ENCODE measurements around the gene KIF26A.

Gene KIF26A

DNA sequence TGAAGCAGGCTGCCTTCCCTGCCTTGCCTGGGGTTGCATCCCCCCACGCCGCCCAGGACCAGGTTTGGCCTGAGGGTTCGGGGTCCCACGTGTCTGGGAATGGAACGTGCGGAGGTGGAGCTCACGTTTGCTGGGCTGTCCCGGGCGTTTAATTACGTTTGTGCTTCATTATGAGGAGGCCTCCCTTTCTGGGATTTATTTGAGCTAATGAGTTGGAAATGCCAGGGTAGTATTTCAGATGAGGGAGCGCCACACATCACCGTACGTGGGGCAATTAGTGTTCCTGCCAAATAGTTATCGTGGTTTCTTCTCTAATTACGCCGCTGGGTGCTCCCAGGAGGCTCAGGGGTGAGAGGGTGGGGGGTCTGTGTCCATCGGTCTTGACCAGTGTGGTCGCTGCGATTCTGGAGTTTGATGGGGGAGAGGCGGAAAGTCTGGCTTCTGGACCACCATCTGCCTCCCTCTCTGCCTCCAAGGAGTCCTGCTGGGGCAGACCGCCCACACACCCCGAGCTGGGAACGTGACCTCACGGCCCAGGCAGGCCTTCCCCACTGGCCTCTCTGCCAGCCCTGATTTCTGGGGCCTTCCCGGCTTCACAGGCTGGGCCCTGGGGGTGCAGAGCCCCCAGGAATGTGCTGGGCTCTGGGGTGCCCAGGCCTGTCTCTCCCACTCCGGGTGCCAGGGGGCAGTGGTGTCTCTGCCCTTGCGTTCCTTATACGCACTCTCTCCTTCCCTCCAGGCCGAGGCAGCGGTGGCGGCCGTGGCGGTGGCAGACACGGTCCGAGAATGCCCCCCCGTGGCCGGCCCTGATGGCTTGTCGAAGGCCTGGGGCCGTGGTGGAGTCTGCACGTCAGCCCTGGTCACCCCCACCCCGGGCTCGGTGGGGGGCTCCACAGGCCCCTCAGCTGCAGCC, 18.9 kb downstream of the KIF26A start:
- Histone ChIP-seq H3K36me3 (ENCODE audit: insufficient read depth, low read length) (peaks cover 15% of the 10 kb centered on the region), H3K27me3 (ENCODE audit: insufficient read depth, low read length) (no peaks in the 10 kb centered on the region), H3K27ac (ENCODE audit: low read depth, low read length) (no peak overlapping the region), H3K9me3 (ENCODE audit: insufficient read depth, low read depth, low read length) (no peaks in the 10 kb centered on the region), H3K9ac (ENCODE audit: low read depth, low read length) (no peak overlapping the region), H3K4me3 (ENCODE audit: low read length) (no peak overlapping the region), H3K4me1 (ENCODE audit: insufficient read depth, low read length) (no peaks in the 10 kb centered on the region)
- WGBS = 90% methylated on average over 42 of the region's 42 CpGs

DNA sequence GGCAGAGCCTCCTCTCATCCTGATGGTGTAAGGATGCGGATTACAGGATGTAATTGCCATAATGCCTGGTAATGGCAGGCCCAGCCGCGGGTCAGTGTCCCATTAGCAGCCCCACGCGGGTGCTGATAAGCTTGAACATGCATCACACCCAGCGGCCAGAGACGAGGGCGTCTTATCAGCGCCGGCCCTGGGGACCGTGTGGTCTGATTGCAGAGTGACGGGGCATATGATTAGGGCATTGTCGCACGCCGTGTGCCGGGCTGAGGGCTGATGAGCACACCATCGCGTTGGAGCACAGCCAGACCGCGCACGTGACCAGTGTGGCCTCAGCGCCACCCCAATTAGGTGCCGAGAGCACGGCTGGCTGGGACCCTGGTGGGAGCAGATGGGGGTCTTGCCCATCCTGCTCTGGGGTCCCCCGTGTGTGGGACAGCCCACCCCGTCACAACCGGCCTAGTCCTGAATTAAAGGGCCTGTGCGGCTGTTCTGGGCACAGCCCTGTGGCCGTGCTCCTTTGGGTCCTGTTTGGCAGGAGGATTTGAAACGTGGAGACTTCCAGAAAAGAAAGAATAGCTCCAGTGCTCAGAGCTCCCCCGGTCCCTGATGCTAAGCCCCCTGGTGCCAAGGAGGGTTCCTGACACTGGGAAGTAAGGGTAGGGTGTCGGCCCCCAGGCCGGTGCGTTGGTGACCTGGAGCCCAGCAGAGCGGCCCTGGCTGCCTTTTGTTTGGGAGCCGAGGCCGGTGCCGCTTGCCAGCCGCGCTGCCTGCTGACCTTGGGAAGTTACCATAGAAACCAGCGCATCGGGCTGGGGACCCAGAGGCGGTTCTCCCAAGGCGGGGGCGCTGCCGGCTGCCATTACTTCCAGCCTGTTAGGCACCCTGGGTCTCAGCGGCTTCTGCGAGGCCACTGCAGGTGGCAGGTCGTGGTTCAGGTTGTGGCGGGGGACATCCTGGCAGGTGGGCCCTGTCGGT, 20.7 kb downstream of the KIF26A start:
- H3K27me3 ChIP-seq (ENCODE audit: insufficient read depth, low read length) = no peaks in the 10 kb centered on the region
- no peak overlapping the region for H3K27ac ChIP-seq (ENCODE audit: low read depth, low read length)
- H3K9ac ChIP-seq (ENCODE audit: low read depth, low read length) = no peak overlapping the region
- H3K4me1 ChIP-seq (ENCODE audit: insufficient read depth, low read length) = no peaks in the 10 kb centered on the region
- H3K4me3 ChIP-seq (ENCODE audit: low read length) = no peak overlapping the region
- H3K36me3 ChIP-seq (ENCODE audit: insufficient read depth, low read length) = 0 out of 2 replicates have a peak, but pooled peaks cover 9% of the 10 kb centered on the region
- 89% methylated on average over 51 of the region's 51 CpGs for WGBS
- no peaks in the 10 kb centered on the region for H3K9me3 ChIP-seq (ENCODE audit: insufficient read depth, low read depth, low read length)

DNA sequence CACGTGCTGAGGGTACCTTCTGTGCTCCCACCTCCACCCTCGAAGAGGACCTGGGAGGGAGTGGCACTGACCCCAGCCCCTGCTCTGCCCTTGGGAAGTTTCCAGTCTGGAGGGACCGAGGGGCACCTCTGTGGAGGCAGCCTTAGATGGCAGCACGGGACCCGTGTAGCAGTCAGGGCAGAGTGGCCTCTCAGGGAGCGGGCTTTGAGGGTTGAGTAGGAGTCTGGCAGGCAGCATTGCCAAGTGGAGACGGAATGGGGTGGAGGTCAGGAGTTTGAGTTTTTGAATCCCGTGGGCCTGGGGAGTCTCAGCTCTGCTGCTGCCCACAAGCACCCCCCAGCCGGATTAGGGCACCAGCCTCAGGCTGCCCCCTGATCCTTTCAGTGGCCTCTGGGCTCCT, 21.6 kb downstream of the KIF26A start:
- 95% methylated on average over 9 of the region's 9 CpGs for WGBS

DNA sequence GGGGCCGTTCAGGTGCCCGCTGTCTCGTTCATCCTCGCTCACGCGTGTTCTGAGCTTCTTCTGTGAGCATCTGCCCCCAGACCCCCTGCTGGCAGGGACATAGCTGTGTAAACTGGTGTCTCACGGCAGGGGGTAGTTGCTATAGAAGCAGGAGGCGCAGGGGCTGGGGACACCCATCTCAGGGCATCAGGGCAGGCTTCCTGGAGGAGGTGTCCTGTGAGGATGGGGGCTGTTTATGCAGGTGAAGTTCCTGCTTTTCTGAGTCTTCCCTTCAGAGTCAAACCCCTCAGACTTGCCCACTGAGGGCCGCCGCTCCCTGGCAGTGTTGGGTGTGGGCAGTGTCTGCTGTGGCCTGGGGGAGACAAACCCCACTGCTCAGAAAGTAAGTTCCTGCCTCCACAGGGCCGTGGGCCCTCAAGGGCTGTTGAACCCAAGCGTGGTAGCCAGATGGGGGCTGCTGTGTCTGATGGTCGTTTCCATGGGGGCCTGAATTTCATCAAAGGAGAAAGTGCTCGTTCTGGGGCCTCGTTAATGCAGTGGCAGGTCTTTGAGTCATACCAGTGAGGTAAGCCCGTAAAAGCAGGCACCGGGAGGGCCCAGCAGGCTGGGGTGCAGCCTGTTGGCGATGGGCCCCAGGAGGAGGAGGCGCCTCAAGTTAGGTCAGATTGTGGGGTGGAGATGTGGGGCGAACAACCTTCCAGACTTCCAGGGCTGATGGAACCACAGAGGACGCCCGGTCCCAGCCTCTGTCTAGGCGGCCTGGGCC, 23.4 kb downstream of the KIF26A start:
- H3K9me3 ChIP-seq (ENCODE audit: insufficient read depth, low read depth, low read length) = no peaks in the 10 kb centered on the region
- H3K9ac ChIP-seq (ENCODE audit: low read depth, low read length) = no peak overlapping the region
- H3K27me3 ChIP-seq (ENCODE audit: insufficient read depth, low read length) = no peaks in the 10 kb centered on the region
- H3K4me3 ChIP-seq (ENCODE audit: low read length) = no peak overlapping the region
- no peak overlapping the region for H3K27ac ChIP-seq (ENCODE audit: low read depth, low read length)
- WGBS = 91% methylated on average over 23 of the region's 23 CpGs
- 0 out of 2 replicates have a peak, but pooled peaks cover 9% of the 10 kb centered on the region for H3K36me3 ChIP-seq (ENCODE audit: insufficient read depth, low read length)
- no peaks in the 10 kb centered on the region for H3K4me1 ChIP-seq (ENCODE audit: insufficient read depth, low read length)

More for the DNA sequence above, 21.6 kb downstream of the KIF26A start:
- Histone ChIP-seq H3K9me3 (ENCODE audit: insufficient read depth, low read depth, low read length) (no peaks in the 10 kb centered on the region), H3K4me1 (ENCODE audit: insufficient read depth, low read length) (no peaks in the 10 kb centered on the region), H3K27ac (ENCODE audit: low read depth, low read length) (no peak overlapping the region), H3K9ac (ENCODE audit: low read depth, low read length) (no peak overlapping the region), H3K4me3 (ENCODE audit: low read length) (no peak overlapping the region), H3K36me3 (ENCODE audit: insufficient read depth, low read length) (0 out of 2 replicates have a peak, but pooled peaks cover 9% of the 10 kb centered on the region), H3K27me3 (ENCODE audit: insufficient read depth, low read length) (no peaks in the 10 kb centered on the region)

DNA sequence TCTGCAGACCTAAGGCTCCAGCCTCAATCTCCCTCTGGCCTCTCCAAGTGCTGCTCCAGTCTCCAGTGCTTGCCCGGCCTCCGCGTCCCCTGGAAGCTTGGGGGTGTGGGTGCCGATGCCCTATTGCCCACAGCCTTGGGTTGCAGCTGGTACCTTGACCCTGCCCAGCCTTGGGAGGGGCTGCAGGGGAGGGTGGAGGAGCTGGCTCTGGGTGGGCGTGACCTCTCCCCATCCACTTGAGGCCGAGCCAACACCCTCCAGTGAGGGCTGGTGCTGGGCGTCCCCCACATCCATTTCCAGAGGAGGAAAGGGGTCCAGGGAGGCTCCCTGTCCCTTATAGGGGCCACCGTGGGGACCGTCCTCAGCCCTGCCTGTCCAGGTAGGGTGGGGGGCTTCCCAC, 24.1 kb downstream of the KIF26A start:
- Histone ChIP-seq H3K4me3 (ENCODE audit: low read length) (no peak overlapping the region), H3K4me1 (ENCODE audit: insufficient read depth, low read length) (no peaks in the 10 kb centered on the region), H3K36me3 (ENCODE audit: insufficient read depth, low read length) (0 out of 2 replicates have a peak, but pooled peaks cover 9% of the 10 kb centered on the region), H3K9me3 (ENCODE audit: insufficient read depth, low read depth, low read length) (no peaks in the 10 kb centered on the region), H3K27ac (ENCODE audit: low read depth, low read length) (no peak overlapping the region), H3K27me3 (ENCODE audit: insufficient read depth, low read length) (no peaks in the 10 kb centered on the region), H3K9ac (ENCODE audit: low read depth, low read length) (no peak overlapping the region)
- WGBS = 94% methylated on average over 9 of the region's 9 CpGs

DNA sequence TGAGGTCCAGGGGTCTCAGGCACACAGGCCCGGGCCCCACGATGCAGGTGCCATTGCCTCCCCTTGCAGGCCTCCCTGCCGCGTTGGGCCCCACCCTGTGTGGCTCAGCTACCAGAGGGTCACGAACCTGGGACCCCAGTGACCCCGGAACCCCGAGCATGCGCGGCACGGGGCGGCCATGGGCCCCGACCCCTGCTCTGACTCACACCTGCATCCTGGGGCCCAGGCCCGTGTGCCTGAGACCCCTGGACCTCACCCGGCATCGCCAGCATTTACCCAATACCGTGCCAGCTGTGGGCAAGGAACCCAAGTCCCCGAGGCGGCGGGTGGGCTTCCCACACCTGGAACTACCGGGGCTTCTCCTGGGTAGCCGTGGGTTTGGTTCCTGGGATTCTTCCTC, 25.2 kb downstream of the KIF26A start:
- no peaks in the 10 kb centered on the region for H3K27me3 ChIP-seq (ENCODE audit: insufficient read depth, low read length)
- H3K9me3 ChIP-seq (ENCODE audit: insufficient read depth, low read depth, low read length) = no peaks in the 10 kb centered on the region
- H3K36me3 ChIP-seq (ENCODE audit: insufficient read depth, low read length) = 0 out of 2 replicates have a peak, but pooled peaks cover 4% of the 10 kb centered on the region
- H3K4me1 ChIP-seq (ENCODE audit: insufficient read depth, low read length) = no peaks in the 10 kb centered on the region
- WGBS = 94% methylated on average over 21 of the region's 21 CpGs
- no peak overlapping the region for H3K27ac ChIP-seq (ENCODE audit: low read depth, low read length)
- H3K4me3 ChIP-seq (ENCODE audit: low read length) = no peak overlapping the region
- H3K9ac ChIP-seq (ENCODE audit: low read depth, low read length) = no peak overlapping the region

DNA sequence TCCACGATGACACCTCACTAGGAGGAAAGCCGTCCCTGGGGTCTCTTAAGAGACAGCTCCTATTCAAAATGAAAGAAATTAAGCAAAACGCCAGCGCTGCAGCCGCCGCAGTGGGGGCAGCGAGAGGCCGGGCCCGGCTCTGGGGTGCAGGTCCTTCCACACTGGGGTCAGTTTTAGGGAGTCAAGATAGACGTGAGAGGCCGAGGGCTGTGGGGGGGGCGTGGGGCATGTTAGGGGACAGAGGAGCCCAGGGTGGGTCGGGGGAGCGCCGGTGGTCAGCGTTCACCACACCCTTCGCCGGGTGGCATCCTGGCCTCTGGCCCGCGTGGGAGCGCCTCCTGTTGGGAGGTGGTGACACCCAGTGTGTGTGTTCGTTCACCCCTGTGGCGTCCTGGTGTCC, 25.7 kb downstream of the KIF26A start:
- 94% methylated on average over 23 of the region's 23 CpGs for WGBS
- H3K36me3 ChIP-seq (ENCODE audit: insufficient read depth, low read length) = no peaks in the 10 kb centered on the region

DNA sequence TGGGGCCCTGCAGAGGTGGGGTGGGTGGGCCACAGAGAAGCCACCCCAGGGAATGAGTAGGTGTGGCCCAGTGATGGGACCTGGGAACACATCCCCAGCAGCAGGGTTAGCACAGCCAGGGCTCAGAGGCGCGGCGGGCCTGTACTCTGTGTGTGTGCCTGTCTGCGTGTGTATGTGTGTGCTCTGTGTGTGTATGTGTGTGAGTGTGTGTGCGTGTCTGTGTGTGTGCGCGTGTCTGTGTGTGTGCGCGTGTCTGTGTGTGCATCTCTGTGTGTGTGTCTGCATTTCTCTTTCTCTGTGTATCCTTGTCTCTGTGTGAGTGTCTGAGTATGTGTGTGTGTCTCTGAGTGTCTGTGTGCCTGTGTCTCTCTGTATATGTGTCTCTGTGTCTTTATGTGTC, 26.1 kb downstream of the KIF26A start:
- Histone ChIP-seq H3K27ac (ENCODE audit: low read depth, low read length) (no peak overlapping the region), H3K4me1 (ENCODE audit: insufficient read depth, low read length) (peaks cover 6% of the 10 kb centered on the region), H3K4me3 (ENCODE audit: low read length) (no peak overlapping the region), H3K27me3 (ENCODE audit: insufficient read depth, low read length) (no peaks in the 10 kb centered on the region), H3K36me3 (ENCODE audit: insufficient read depth, low read length) (no peaks in the 10 kb centered on the region), H3K9ac (ENCODE audit: low read depth, low read length) (no peak overlapping the region), H3K9me3 (ENCODE audit: insufficient read depth, low read depth, low read length) (no peaks in the 10 kb centered on the region)
- 85% methylated on average over 9 of the region's 9 CpGs for WGBS

More for the DNA sequence above, 25.7 kb downstream of the KIF26A start:
- peaks cover 2% of the 10 kb centered on the region; the same call in 1 of the 2 replicates for H3K4me1 ChIP-seq (ENCODE audit: insufficient read depth, low read length)
- no peaks in the 10 kb centered on the region for H3K27me3 ChIP-seq (ENCODE audit: insufficient read depth, low read length)
- H3K4me3 ChIP-seq (ENCODE audit: low read length) = no peak overlapping the region
- no peak overlapping the region for H3K27ac ChIP-seq (ENCODE audit: low read depth, low read length)
- no peak overlapping the region for H3K9ac ChIP-seq (ENCODE audit: low read depth, low read length)
- H3K9me3 ChIP-seq (ENCODE audit: insufficient read depth, low read depth, low read length) = no peaks in the 10 kb centered on the region

DNA sequence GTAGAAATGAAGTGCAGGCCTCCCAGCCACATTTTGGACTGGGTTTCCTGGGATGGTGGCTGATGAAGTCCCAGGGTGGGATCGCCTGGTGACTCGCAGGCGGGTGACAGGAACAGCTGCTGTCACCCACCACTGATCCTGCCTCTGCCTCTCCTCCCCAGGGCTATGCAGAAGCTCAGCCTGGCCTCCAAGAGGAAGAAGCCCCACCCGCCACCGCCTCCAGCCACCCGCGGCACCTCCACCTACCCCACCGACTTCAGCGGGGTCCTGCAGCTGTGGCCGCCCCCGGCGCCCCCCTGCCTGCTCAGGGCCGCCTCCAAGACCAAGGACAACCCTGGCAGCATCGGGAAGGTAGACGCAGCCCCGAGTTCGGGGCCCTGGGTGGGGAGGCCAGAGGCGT, 28.3 kb downstream of the KIF26A start:
- H3K4me1 ChIP-seq (ENCODE audit: insufficient read depth, low read length) = peaks cover 24% of the 10 kb centered on the region
- H3K36me3 ChIP-seq (ENCODE audit: insufficient read depth, low read length) = no peaks in the 10 kb centered on the region
- 93% methylated on average over 18 of the region's 18 CpGs for WGBS
- no peaks in the 10 kb centered on the region for H3K9me3 ChIP-seq (ENCODE audit: insufficient read depth, low read depth, low read length)
- H3K4me3 ChIP-seq (ENCODE audit: low read length) = no peak overlapping the region
- H3K27ac ChIP-seq (ENCODE audit: low read depth, low read length) = no peak overlapping the region
- H3K27me3 ChIP-seq (ENCODE audit: insufficient read depth, low read length) = no peaks in the 10 kb centered on the region
- no peak overlapping the region for H3K9ac ChIP-seq (ENCODE audit: low read depth, low read length)

DNA sequence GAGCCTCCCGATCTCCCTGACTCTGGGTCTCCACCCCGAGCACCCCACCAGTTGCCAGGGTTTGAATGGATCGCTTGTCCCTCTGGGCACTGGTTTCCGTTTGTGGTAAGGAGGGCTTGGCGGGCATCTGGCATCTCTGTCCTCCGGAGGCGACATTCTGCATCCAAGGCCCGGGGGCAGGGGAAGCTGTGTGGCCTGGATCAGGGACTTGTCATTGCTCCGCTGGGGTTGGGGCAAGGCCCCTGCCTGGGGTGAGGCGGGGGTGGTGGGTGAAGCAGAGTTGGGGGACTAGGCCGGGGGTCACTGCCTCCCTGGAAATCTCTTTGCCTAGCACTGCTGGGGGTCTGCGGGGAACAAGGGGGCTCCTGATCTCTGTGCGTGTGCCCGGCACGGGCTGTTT, 30.2 kb downstream of the KIF26A start:
- H3K4me1 ChIP-seq (ENCODE audit: insufficient read depth, low read length) = peaks cover 24% of the 10 kb centered on the region
- H3K27ac ChIP-seq (ENCODE audit: low read depth, low read length) = no peak overlapping the region; the same call in 1 of the 2 replicates
- H3K9ac ChIP-seq (ENCODE audit: low read depth, low read length) = no peak overlapping the region
- H3K4me3 ChIP-seq (ENCODE audit: low read length) = no peak overlapping the region
- WGBS = 93% methylated on average over 15 of the region's 15 CpGs
- H3K36me3 ChIP-seq (ENCODE audit: insufficient read depth, low read length) = peaks cover 3% of the 10 kb centered on the region; the same call in 1 of the 2 replicates
- no peaks in the 10 kb centered on the region for H3K27me3 ChIP-seq (ENCODE audit: insufficient read depth, low read length)
- H3K9me3 ChIP-seq (ENCODE audit: insufficient read depth, low read depth, low read length) = no peaks in the 10 kb centered on the region
